ENCODE measurements around the gene VPS37D. TPM values are rescaled to one million over a fixed set of nuclear protein-coding genes. Genes with fewer than 3 reads are reported as not detected.
A peak's percentile ranks its signal among the peaks of the same experiment; 100 is the strongest.

The VPS37D gene
- polyA plus RNA-seq, 3 donors: not detected

- Histone ChIP-seq H3K36me3 (replicated peaks in 1 of 2; ENCODE audit: control insufficient read depth in 1 of 2, insufficient read depth in 2 of 2, low read length in 2 of 2) (no peaks in the 10 kb centered on the region), H3K9me3 (replicated peaks in 1 of 2; ENCODE audit: control insufficient read depth in 1 of 2, insufficient read depth in 1 of 2, low read length in 2 of 2) (peaks cover 0 to 3% of the 10 kb centered on the region in 2 donors), H2AFZ (ENCODE audit: insufficient read depth, low read depth, low read length, poor library complexity, severe bottlenecking) (no peak overlapping the region), H3K4me2 (replicated peaks; ENCODE audit: extremely low read depth, low read length, poor library complexity, severe bottlenecking) (no peak overlapping the region), H3K27me3 (ENCODE audit: control insufficient read depth in 2 of 2, insufficient read depth in 2 of 2, low read length in 2 of 2) (peaks cover 6 to 86% of the 10 kb centered on the region in 2 donors), H3K4me3 (replicated peaks in 1 of 3; ENCODE audit: low read depth in 2 of 3, low read length in 3 of 3) (no peak overlapping the region), H4K20me1 (ENCODE audit: insufficient read depth, low read length) (no peaks in the 10 kb centered on the region), H3K4me1 (ENCODE audit: control insufficient read depth in 1 of 2, insufficient read depth in 2 of 2, low read length in 2 of 2) (peaks cover 6 to 9% of the 10 kb centered on the region in 2 donors), H3K9ac (ENCODE audit: insufficient read depth, low read length, poor library complexity, severe bottlenecking) (no peak overlapping the region), H3K27ac (ENCODE audit: low read depth in 1 of 2, low read length in 2 of 2) (no peak overlapping the region), H3K79me2 (ENCODE audit: insufficient read depth, low read length) (no peaks in the 10 kb centered on the region)
- peak in 1 of 3 donors; percentile 52 for DNase-seq
- Mint-ChIP-seq H3K36me3 (peaks cover 3 to 5% of the 10 kb centered on the region in 2 donors), H3K4me1 (peaks cover 27% of the 10 kb centered on the region), H3K27ac (peak overlapping the region in 4 of 7 donors; percentile 33 to 48 (median 40)), H3K9me3 (peaks cover 0 to 26% (median 5%) of the 10 kb centered on the region in 7 donors), H3K27me3 (ENCODE audit: low read depth in 3 of 3) (peaks cover 77 to 94% (median 94%) of the 10 kb centered on the region in 3 donors), H3K4me3 (peak overlapping the region in 1 of 2 donors; percentile 72)
- no peak for TF ChIP-seq CTCF (IDR thresholded peaks at IDR 0.05)
- intact Hi-C loops (cut with micrococcal nuclease): no loop called here
- 51% methylated on average over 13 of the region's 25 CpGs for WGBS (ENCODE audit: insufficient coverage)
Measured at GRCh38 chr7:73706126-73707044, 38.8 kb downstream of the VPS37D start.

- H3K79me2 ChIP-seq (ENCODE audit: insufficient read depth, low read length): no peaks in the 10 kb centered on the region
- TF ChIP-seq CTCF (IDR thresholded peaks at IDR 0.05): no peak
- Mint-ChIP-seq H3K4me1 (peaks cover 20% of the 10 kb centered on the region), H3K36me3 (peaks cover 3 to 4% of the 10 kb centered on the region in 2 donors), H3K4me3 (peak overlapping the region in 1 of 2 donors; percentile 59), H3K9me3 (peaks cover 0 to 26% (median 2%) of the 10 kb centered on the region in 7 donors), H3K27me3 (ENCODE audit: low read depth in 3 of 3) (peaks cover 77 to 95% (median 94%) of the 10 kb centered on the region in 3 donors), H3K27ac (peak overlapping the region in 2 of 7 donors; percentile 3 to 43)
- no peak overlapping the region for H3K4me3 ChIP-seq (replicated peaks in 1 of 3; ENCODE audit: low read depth in 2 of 3, low read length in 3 of 3)
- no peaks in the 10 kb centered on the region for H3K36me3 ChIP-seq (replicated peaks in 1 of 2; ENCODE audit: control insufficient read depth in 1 of 2, insufficient read depth in 2 of 2, low read length in 2 of 2)
- no peak overlapping the region for H3K27ac ChIP-seq (ENCODE audit: low read depth in 1 of 2, low read length in 2 of 2)
- H3K9ac ChIP-seq (ENCODE audit: insufficient read depth, low read length, poor library complexity, severe bottlenecking): no peak overlapping the region
- intact Hi-C loops (cut with micrococcal nuclease): no loop called here
- DNase-seq: peak in 1 of 3 donors; percentile 29
- peaks cover 6 to 9% of the 10 kb centered on the region in 2 donors for H3K4me1 ChIP-seq (ENCODE audit: control insufficient read depth in 1 of 2, insufficient read depth in 2 of 2, low read length in 2 of 2)
- H2AFZ ChIP-seq (ENCODE audit: insufficient read depth, low read depth, low read length, poor library complexity, severe bottlenecking): no peak overlapping the region
- H3K27me3 ChIP-seq (ENCODE audit: control insufficient read depth in 2 of 2, insufficient read depth in 2 of 2, low read length in 2 of 2): peaks cover 6 to 87% of the 10 kb centered on the region in 2 donors
- peaks cover 0 to 3% of the 10 kb centered on the region in 2 donors for H3K9me3 ChIP-seq (replicated peaks in 1 of 2; ENCODE audit: control insufficient read depth in 1 of 2, insufficient read depth in 1 of 2, low read length in 2 of 2)
- WGBS (ENCODE audit: insufficient coverage): 29% methylated on average over 9 of the region's 15 CpGs
- H4K20me1 ChIP-seq (ENCODE audit: insufficient read depth, low read length): no peaks in the 10 kb centered on the region
- no peak overlapping the region for H3K4me2 ChIP-seq (replicated peaks; ENCODE audit: extremely low read depth, low read length, poor library complexity, severe bottlenecking)
Measured at GRCh38 chr7:73707045-73707631, 39.5 kb downstream of the VPS37D start.

All from CD14-positive monocyte (primary cell).